GM23338 (cell line): ENCODE results near the gene PLEKHN1. TPM values are rescaled to one million over a fixed set of nuclear protein-coding genes. Genes with fewer than 3 reads are reported as not detected.

ENCODE experiments used
- ATAC-seq: fragments of 200-7000 bp; cut with Tn5 transposase; 3 replicates; pipeline ENCODE4 v1.9.1; 2020
- DNase-seq: peaks from one replicate; pipeline ENCODE4 v3.0.0-alpha.2; 2015; ENCODE audit warnings: low spot score
- H2AFZ ChIP-seq: fragments of 200-600 bp; sonication (generic); 2 replicates; pipeline ENCODE4 v1.8.0; 2016; ENCODE audit warnings: antibody characterized with exemption, mild to moderate bottlenecking, moderate library complexity
- H3F3A ChIP-seq: fragments of 200-600 bp; sonication (generic); replicated peaks from 2 replicates; pipeline ENCODE4 v1.8.0; 2017; ENCODE audit warnings: antibody characterized with exemption, mixed run types, low read depth
- H3K27ac ChIP-seq: fragments of 200-600 bp; sonication (generic); 2 replicates; pipeline ENCODE4 v1.6.1; 2016; ENCODE audit warnings: low read depth
- H3K27me3 ChIP-seq: fragments of 200-600 bp; sonication (generic); 2 replicates; pipeline ENCODE4 v1.8.0; 2016; ENCODE audit warnings: mild to moderate bottlenecking, mixed run types, moderate library complexity; ENCODE audit not compliant: insufficient read depth
- H3K36me3 ChIP-seq: fragments of 200-600 bp; sonication (generic); 2 replicates; pipeline ENCODE4 v1.8.0; 2016; ENCODE audit warnings: mild to moderate bottlenecking; ENCODE audit not compliant: insufficient read depth
- H3K4me1 ChIP-seq: fragments of 200-600 bp; sonication (generic); 2 replicates; pipeline ENCODE4 v1.8.0; 2016; ENCODE audit warnings: mild to moderate bottlenecking, moderate library complexity; ENCODE audit not compliant: insufficient read depth
- H3K4me2 ChIP-seq: fragments of 200-600 bp; sonication (generic); 2 replicates; pipeline ENCODE4 v1.7.1; 2017; ENCODE audit warnings: mixed run types
- H3K4me3 ChIP-seq: fragments of 200-600 bp; sonication (generic); 2 replicates; pipeline ENCODE4 v1.6.1; 2016; ENCODE audit warnings: mixed run types
- H3K79me2 ChIP-seq: fragments of 200-600 bp; sonication (generic); replicated peaks from 2 replicates; pipeline ENCODE4 v1.8.0; 2017; ENCODE audit warnings: mild to moderate bottlenecking; ENCODE audit not compliant: insufficient read depth
- H3K9me2 ChIP-seq: fragments of 200-600 bp; sonication (generic); 2 replicates; pipeline ENCODE4 v1.8.0; 2017; ENCODE audit not compliant: insufficient read depth
- H4K20me1 ChIP-seq: fragments of 200-600 bp; sonication (generic); replicated peaks from 2 replicates; pipeline ENCODE4 v1.8.0; 2017; ENCODE audit warnings: mild to moderate bottlenecking; ENCODE audit not compliant: insufficient read depth
- H3K27ac Mint-ChIP-seq: 2 replicates; pipeline ENCODE4 v1.8.0; 2020; ENCODE audit warnings: inconsistent platforms, mild to moderate bottlenecking, moderate library complexity, mixed read lengths
- H3K27me3 Mint-ChIP-seq: 3 replicates; pipeline ENCODE4 v1.8.0; 2022; ENCODE audit warnings: low read depth, mild to moderate bottlenecking, moderate library complexity, mixed read lengths, inconsistent platforms; ENCODE audit not compliant: insufficient read depth, poor library complexity
- H3K36me3 Mint-ChIP-seq: 3 replicates; pipeline ENCODE4 v1.8.0; 2021; ENCODE audit warnings: low read depth, mild to moderate bottlenecking, inconsistent platforms, moderate library complexity, mixed read lengths
- H3K4me1 Mint-ChIP-seq: 3 replicates; pipeline ENCODE4 v1.8.0; 2020; ENCODE audit warnings: mild to moderate bottlenecking, inconsistent platforms, mixed read lengths
- H3K4me3 Mint-ChIP-seq: 3 replicates; pipeline ENCODE4 v1.8.0; 2021; ENCODE audit warnings: moderate library complexity, mild to moderate bottlenecking, inconsistent platforms, mixed read lengths
- H3K9me3 Mint-ChIP-seq: 3 replicates; pipeline ENCODE4 v1.8.0; 2020; ENCODE audit warnings: moderate library complexity, mild to moderate bottlenecking, inconsistent platforms, mixed read lengths
- CREB1 ChIP-seq: fragments of 250-450 bp; sonication (Bioruptor Pico); IDR thresholded peaks from 2 replicates; pipeline ENCODE4 v1.5.0; 2020; ENCODE audit warnings: low read depth, mild to moderate bottlenecking, moderate library complexity
- CTCF ChIP-seq, 2 experiments: fragments of 200-600 bp in 1 of 2; sonication (generic) in 1 of 2; conservative IDR thresholded peaks; 2 replicates each; pipeline versions ENCODE4 v1.5.1 to v1.6.1; 2016 to 2017; ENCODE audit warnings: antibody characterized with exemption in 2 of 2, low read depth in 2 of 2, mild to moderate bottlenecking in 2 of 2, moderate library complexity in 1 of 2
- ETS1 ChIP-seq: IDR thresholded peaks from 2 replicates; pipeline ENCODE4 v1.6.1; 2016; ENCODE audit warnings: antibody characterized with exemption
- EZH2phosphoT487 ChIP-seq: fragments of 200-600 bp; sonication (generic); IDR thresholded peaks from one replicate; pipeline ENCODE4 v1.8.1; 2018; ENCODE audit warnings: antibody characterized with exemption; ENCODE audit not compliant: unreplicated experiment
- NANOG ChIP-seq: IDR thresholded peaks from 2 replicates; pipeline ENCODE4 v1.6.1; 2016; ENCODE audit warnings: antibody characterized with exemption, borderline replicate concordance
- POLR2AphosphoS5 ChIP-seq: IDR thresholded peaks from 2 replicates; pipeline ENCODE4 v1.6.1; 2016; ENCODE audit warnings: antibody characterized with exemption, low read depth
- STAT1 ChIP-seq: IDR thresholded peaks from one replicate; pipeline ENCODE4 v1.6.1; 2016; ENCODE audit warnings: antibody characterized with exemption; ENCODE audit not compliant: unreplicated experiment
- ZNF331 ChIP-seq: fragments of 250-450 bp; sonication (Bioruptor Pico); IDR thresholded peaks from 2 replicates; pipeline ENCODE4 v1.5.0; 2020; ENCODE audit warnings: low read depth, mild to moderate bottlenecking, moderate library complexity
- ZNF462 ChIP-seq: fragments of 250-450 bp; sonication (Bioruptor Pico); IDR thresholded peaks from 2 replicates; pipeline ENCODE4 v1.5.0; 2020; ENCODE audit warnings: mild to moderate bottlenecking, moderate library complexity
- polyA plus RNA-seq: library from polyadenylated mRNA; unstranded; fragments of >200 nt; fragmentation: Nextera tagmentation; extraction: Ambion mirVana; gene quantifications from 2 replicates; pipeline ENCODE4 v1.2.1, GENCODE V29; 2016
- total RNA-seq: library from RNA; depleted of rRNA; stranded (reverse); fragments of >200 nt; shearing (Covaris generic); gene quantifications from 2 replicates; pipeline ENCODE4 v1.2.3, GENCODE V29; 2014

The PLEKHN1 gene
- total and polyA plus RNA-seq, 2 experiments from 2014 or later: 1.4 to 3.3 TPM

- no peak for TF ChIP-seq ZNF462
- no peak for TF ChIP-seq CREB1 (CRISPR knock-in tag)
- TF ChIP-seq NANOG: no peak
- no peak for TF ChIP-seq ETS1
- no peak for TF ChIP-seq STAT1
- TF ChIP-seq EZH2phosphoT487: no peak
- no peak for TF ChIP-seq ZNF331 (CRISPR knock-in tag)
Measured at GRCh38 chr1:918843-919242, 47.4 kb upstream of the PLEKHN1 start (continued).

GRCh38 chr1:919271-919872 is 46.9 kb upstream of the PLEKHN1 start:
- Mint-ChIP-seq H3K27me3 (peaks cover 68% of the 10 kb centered on the region), H3K9me3 (no peaks in the 10 kb centered on the region), H3K4me3 (no peak overlapping the region), H3K36me3 (no peaks in the 10 kb centered on the region), H3K27ac (no peak overlapping the region), H3K4me1 (peaks cover 17% of the 10 kb centered on the region)
- Histone ChIP-seq H3F3A (no peaks in the 10 kb centered on the region), H3K4me2 (no peak overlapping the region), H3K4me1 (peaks cover 6% of the 10 kb centered on the region; the same call in 1 of the 2 replicates), H3K9me2 (no peaks in the 10 kb centered on the region), H3K27me3 (peaks cover 87% of the 10 kb centered on the region), H4K20me1 (no peaks in the 10 kb centered on the region; the same call in 1 of the 2 replicates), H3K4me3 (no peak overlapping the region), H3K36me3 (no peaks in the 10 kb centered on the region), H3K27ac (no peak overlapping the region), H3K79me2 (no peaks in the 10 kb centered on the region), H2AFZ (no peak overlapping the region)
- DNase-seq: no peak
- ATAC-seq: no peak
- TF ChIP-seq CREB1 (CRISPR knock-in tag) (no peak), EZH2phosphoT487 (no peak), POLR2AphosphoS5 (no peak), CTCF (conservative IDR thresholded peaks at IDR 0.05; ENCODE audit: low read depth in 2 of 2) (peak in 1 of 2 experiments; percentile 21; a peak in 1 of 4 replicates)
